ENCODE results near the gene CDS2.
A peak's percentile ranks its signal among the peaks of the same experiment; 100 is the strongest.

CDS2 gene

GRCh38 chr20:5126512-5127203, at the start of gene CDS2:
TSS of gene CDS2 (plus strand) at chr20:5127008. CDS start at chr20:5127093, 85 bp downstream.
- Histone ChIP-seq H3K4me2 (ENCODE audit: low read depth, low read length, poor library complexity, severe bottlenecking) (peak within 1 kb of the TSS; percentile 75), H3K9me3 (ENCODE audit: insufficient read depth, low read length) (no peaks in the 10 kb centered on the region), H3K9ac (ENCODE audit: low read length) (peak within 1 kb of the TSS; percentile 85), H3K27ac (ENCODE audit: low read depth, low read length) (peak within 1 kb of the TSS; percentile 82), H3K79me2 (ENCODE audit: insufficient read depth, low read length) (peaks cover 43% of the 10 kb centered on the region), H3K36me3 (ENCODE audit: low read length) (no peaks in the 10 kb centered on the region), H3K27me3 (ENCODE audit: low read length) (no peaks in the 10 kb centered on the region), H2AFZ (ENCODE audit: low read depth, low read length, severe bottlenecking) (peak within 1 kb of the TSS; percentile 87), H3K9me2 (replicated peaks; ENCODE audit: insufficient read depth, low read length) (no peaks in the 10 kb centered on the region), H4K20me1 (ENCODE audit: low read depth, low read length) (no peaks in the 10 kb centered on the region), H3K4me3 (ENCODE audit: insufficient read depth, low read length, poor library complexity, severe bottlenecking) (peak within 1 kb of the TSS; percentile 90), H3F3A (ENCODE audit: insufficient read depth) (0 out of 2 replicates have a peak, but pooled peaks cover 5% of the 10 kb centered on the region)
- TF ChIP-seq, protein P1, sequence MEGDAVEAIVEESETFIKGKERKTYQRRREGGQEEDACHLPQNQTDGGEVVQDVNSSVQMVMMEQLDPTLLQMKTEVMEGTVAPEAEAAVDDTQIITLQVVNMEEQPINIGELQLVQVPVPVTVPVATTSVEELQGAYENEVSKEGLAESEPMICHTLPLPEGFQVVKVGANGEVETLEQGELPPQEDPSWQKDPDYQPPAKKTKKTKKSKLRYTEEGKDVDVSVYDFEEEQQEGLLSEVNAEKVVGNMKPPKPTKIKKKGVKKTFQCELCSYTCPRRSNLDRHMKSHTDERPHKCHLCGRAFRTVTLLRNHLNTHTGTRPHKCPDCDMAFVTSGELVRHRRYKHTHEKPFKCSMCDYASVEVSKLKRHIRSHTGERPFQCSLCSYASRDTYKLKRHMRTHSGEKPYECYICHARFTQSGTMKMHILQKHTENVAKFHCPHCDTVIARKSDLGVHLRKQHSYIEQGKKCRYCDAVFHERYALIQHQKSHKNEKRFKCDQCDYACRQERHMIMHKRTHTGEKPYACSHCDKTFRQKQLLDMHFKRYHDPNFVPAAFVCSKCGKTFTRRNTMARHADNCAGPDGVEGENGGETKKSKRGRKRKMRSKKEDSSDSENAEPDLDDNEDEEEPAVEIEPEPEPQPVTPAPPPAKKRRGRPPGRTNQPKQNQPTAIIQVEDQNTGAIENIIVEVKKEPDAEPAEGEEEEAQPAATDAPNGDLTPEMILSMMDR (IDR thresholded peaks at IDR 0.05; ENCODE audit: insufficient read depth, low read length, poor library complexity, severe bottlenecking) = peak; percentile 54
- no peak for TF ChIP-seq EZH2phosphoT487 (conservative IDR thresholded peaks at IDR 0.05; ENCODE audit: low read length)

DNA sequence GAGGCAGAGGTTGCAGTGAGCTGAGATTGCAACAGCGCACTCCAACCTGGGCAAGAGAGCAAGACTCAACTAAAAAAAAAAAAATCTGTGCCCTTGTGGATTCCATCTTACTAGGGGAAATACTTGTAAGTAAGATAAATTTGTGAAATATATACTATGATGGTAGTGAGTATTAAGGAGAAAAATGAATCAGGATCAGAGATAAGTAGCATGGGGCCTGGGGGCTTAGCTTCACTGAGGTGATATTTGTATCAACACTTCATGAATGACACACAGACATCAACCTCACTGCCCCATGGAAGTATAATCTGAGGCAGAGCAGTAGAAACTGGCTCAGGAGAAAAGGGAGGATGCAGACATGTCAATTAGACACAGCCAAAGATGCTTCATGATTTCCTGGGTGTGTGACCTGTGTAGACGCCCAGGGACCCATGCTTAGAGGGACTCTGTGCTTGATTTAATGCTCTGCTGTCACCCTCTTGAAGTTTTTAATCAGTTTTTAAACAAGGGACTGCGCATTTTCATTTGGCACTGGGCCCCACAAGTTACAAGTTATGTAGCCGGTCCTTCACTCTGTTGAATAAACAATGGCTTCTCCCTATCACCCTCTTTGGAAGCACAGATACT, 48.9 kb upstream of the CDS2 start:
- Histone ChIP-seq H3K4me2 (ENCODE audit: low read depth, low read length, poor library complexity, severe bottlenecking) (peak overlapping the region; percentile 64), H3K27ac (ENCODE audit: low read depth, low read length) (peak overlapping the region; percentile 18), H3K9me3 (ENCODE audit: insufficient read depth, low read length) (no peaks in the 10 kb centered on the region), H3F3A (ENCODE audit: insufficient read depth) (peaks cover 7% of the 10 kb centered on the region; the same call in 1 of the 2 replicates), H3K4me3 (ENCODE audit: insufficient read depth, low read length, poor library complexity, severe bottlenecking) (peak overlapping the region; percentile 33), H3K27me3 (ENCODE audit: low read length) (no peaks in the 10 kb centered on the region), H3K79me2 (ENCODE audit: insufficient read depth, low read length) (no peaks in the 10 kb centered on the region), H3K9me2 (replicated peaks; ENCODE audit: insufficient read depth, low read length) (no peaks in the 10 kb centered on the region), H4K20me1 (ENCODE audit: low read depth, low read length) (no peaks in the 10 kb centered on the region), H2AFZ (ENCODE audit: low read depth, low read length, severe bottlenecking) (peak overlapping the region; percentile 79), H3K9ac (ENCODE audit: low read length) (peak overlapping the region; percentile 37), H3K36me3 (ENCODE audit: low read length) (no peaks in the 10 kb centered on the region)
- no peak for TF ChIP-seq EZH2phosphoT487 (conservative IDR thresholded peaks at IDR 0.05; ENCODE audit: low read length)
- TF ChIP-seq, protein P1 (IDR thresholded peaks at IDR 0.05; ENCODE audit: insufficient read depth, low read length, poor library complexity, severe bottlenecking) = no peak

GRCh38 chr20:5078399-5078958, 48.3 kb upstream of the CDS2 start:
- H4K20me1 ChIP-seq (ENCODE audit: low read depth, low read length) = no peaks in the 10 kb centered on the region
- H3K4me3 ChIP-seq (ENCODE audit: insufficient read depth, low read length, poor library complexity, severe bottlenecking) = peak overlapping the region; percentile 33
- H3K27me3 ChIP-seq (ENCODE audit: low read length) = no peaks in the 10 kb centered on the region
- H3K79me2 ChIP-seq (ENCODE audit: insufficient read depth, low read length) = no peaks in the 10 kb centered on the region
- H2AFZ ChIP-seq (ENCODE audit: low read depth, low read length, severe bottlenecking) = peak overlapping the region; percentile 79
- H3K9ac ChIP-seq (ENCODE audit: low read length) = peak overlapping the region; percentile 37
- no peaks in the 10 kb centered on the region for H3K9me3 ChIP-seq (ENCODE audit: insufficient read depth, low read length)
- H3F3A ChIP-seq (ENCODE audit: insufficient read depth) = peaks cover 7% of the 10 kb centered on the region; the same call in 1 of the 2 replicates
- peak overlapping the region; percentile 64 for H3K4me2 ChIP-seq (ENCODE audit: low read depth, low read length, poor library complexity, severe bottlenecking)
- TF ChIP-seq EZH2phosphoT487 (conservative IDR thresholded peaks at IDR 0.05; ENCODE audit: low read length) = no peak
- TF ChIP-seq, protein P1 (IDR thresholded peaks at IDR 0.05; ENCODE audit: insufficient read depth, low read length, poor library complexity, severe bottlenecking) = no peak
- H3K27ac ChIP-seq (ENCODE audit: low read depth, low read length) = peak overlapping the region; percentile 18
- no peaks in the 10 kb centered on the region for H3K9me2 ChIP-seq (replicated peaks; ENCODE audit: insufficient read depth, low read length)
- no peaks in the 10 kb centered on the region for H3K36me3 ChIP-seq (ENCODE audit: low read length)
